Sigmoid colon (tissue), 7 donors: ENCODE measurements around the gene EEF1AKMT2. TPM values are rescaled to one million over a fixed set of nuclear protein-coding genes. Genes with fewer than 3 reads are reported as not detected.

Source experiments
- DNase-seq: peaks from one replicate; pipeline ENCODE4 v3.0.0-alpha.2; 2019
- H3K27ac ChIP-seq, 4 donors: fragments of 200-600 bp; sonication (generic); one replicate each; pipeline ENCODE4 v1.5.1; 2016 to 2019; ENCODE audit warnings: mild to moderate bottlenecking in 1 of 4
- H3K27me3 ChIP-seq, 3 donors: fragments of 200-600 bp; sonication (generic); one replicate each; pipeline ENCODE4 v1.5.1; 2019; ENCODE audit warnings: mild to moderate bottlenecking in 1 of 3
- H3K36me3 ChIP-seq, 4 donors: fragments of 200-600 bp; sonication (generic); one replicate each; pipeline ENCODE4 v1.5.1; 2016 to 2019
- H3K4me1 ChIP-seq, 4 donors: fragments of 200-600 bp; sonication (generic); one replicate each; pipeline ENCODE4 v1.5.1; 2017 to 2019
- H3K4me3 ChIP-seq, 4 donors: fragments of 200-600 bp; sonication (generic); one replicate each; pipeline ENCODE4 v1.5.1; 2017 to 2019; ENCODE audit warnings: mild to moderate bottlenecking in 2 of 4, moderate library complexity in 1 of 4
- H3K9me3 ChIP-seq, 4 donors: fragments of 200-600 bp in 3 of 4; sonication (generic) in 3 of 4; one replicate each; pipeline versions ENCODE4 v1.5.1 to v1.6.1; 2013 to 2019
- CTCF ChIP-seq, 4 experiments: fragments of 450-650 bp in 3 of 4; fragments of 200-600 bp in 1 of 4; IDR thresholded peaks; one replicate each; pipeline ENCODE4 v1.5.1; 2016 to 2019; ENCODE audit warnings: antibody characterized with exemption in 4 of 4, mild to moderate bottlenecking in 3 of 4, moderate library complexity in 2 of 4
- EP300 ChIP-seq, 4 donors: sonication (generic); formaldehyde crosslinking; IDR thresholded peaks; one replicate each; pipeline ENCODE4 v1.6.1; 2017; ENCODE audit warnings: antibody characterized with exemption in 4 of 4
- POLR2A ChIP-seq, 2 donors: fragments of 450-650 bp; IDR thresholded peaks; one replicate each; pipeline ENCODE4 v1.6.1; 2016; ENCODE audit warnings: antibody characterized with exemption in 2 of 2, mild to moderate bottlenecking in 2 of 2, moderate library complexity in 2 of 2
- POLR2AphosphoS5 ChIP-seq, 4 donors: sonication (generic); formaldehyde crosslinking; IDR thresholded peaks; one replicate each; pipeline ENCODE4 v1.6.1; 2017; ENCODE audit warnings: antibody characterized with exemption in 4 of 4
- WGBS, 2 donors: extraction: QIAGEN DNeasy Blood & Tissue Kit; methylation state at CpG; one replicate each; pipeline ENCODE4 v1.1.7; 2013; 5-methylcytosine and 5-hydroxymethylcytosine counted together
- intact Hi-C: fragments of 100-400 bp; cut with DNase I; formaldehyde crosslinking; loops from one replicate; pipeline ENCODE4 v1.15.1; 2023
- polyA plus RNA-seq, 3 donors: library from polyadenylated mRNA; stranded (reverse); fragments of 200-250 nt; gene quantifications; one replicate each; pipeline ENCODE4 v1.2.3, GENCODE V29; 2013
- total RNA-seq, 4 donors: library from RNA; depleted of rRNA; stranded (reverse); fragments of >200 nt; gene quantifications; one replicate each; pipeline ENCODE4 v1.1.0, GENCODE V29; 2016
- donor health status: healthy with polysubstance abuse.
- donor health status: Bipolar disorder and iron deficiency.
- donor health status: healthy.

Gene EEF1AKMT2
- total and polyA plus RNA-seq, 7 donors, result 10.0 to 19.7 (median 15.6) TPM

DNA sequence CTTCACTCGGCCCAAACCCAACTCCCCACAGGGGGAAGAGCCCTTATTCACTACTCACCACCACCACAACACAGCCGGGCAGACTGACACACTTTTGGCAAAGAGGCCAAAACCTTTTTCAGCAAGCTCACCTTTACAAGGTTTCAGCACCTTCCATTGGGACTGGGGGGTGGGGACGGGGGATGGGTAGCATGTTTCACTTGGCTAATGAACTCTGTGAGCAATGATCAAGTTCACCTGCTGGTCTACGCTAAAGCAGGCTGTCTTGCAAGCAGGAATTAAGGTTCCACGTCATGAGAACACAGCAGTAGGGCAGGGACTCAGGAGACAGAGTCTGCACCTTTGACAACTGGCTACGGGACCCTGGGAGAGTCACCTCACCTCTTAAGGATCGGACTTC lies 54.5 kb downstream of the EEF1AKMT2 start:
- Histone ChIP-seq H3K27me3 (no peaks in the 10 kb centered on the region), H3K9me3 (no peaks in the 10 kb centered on the region), H3K4me1 (peaks cover 0 to 100% (median 100%) of the 10 kb centered on the region in 4 donors), H3K27ac (peak overlapping the region; percentile 86 to 94 (median 89)), H3K4me3 (no peak overlapping the region), H3K36me3 (no peaks in the 10 kb centered on the region)
- DNase-seq, result no peak
- TF ChIP-seq POLR2AphosphoS5 (IDR thresholded peaks at IDR 0.05), result no peak
- TF ChIP-seq EP300 (IDR thresholded peaks at IDR 0.05), result no peak
- no peak for TF ChIP-seq CTCF (IDR thresholded peaks at IDR 0.05)
- TF ChIP-seq POLR2A (IDR thresholded peaks at IDR 0.05), result no peak
- WGBS, 2 donors, result 29 to 64% methylated on average over 7 of the region's 7 CpGs
- intact Hi-C loops, result loop anchor here (5.0 kb wide), 1 partner anchor 45 kb away; no protein-coding TSS in a partner anchor

- TF ChIP-seq EP300 (IDR thresholded peaks at IDR 0.05) (peak in 3 of 4 donors; percentile 32 to 65 (median 53)), POLR2A (IDR thresholded peaks at IDR 0.05) (no peak), POLR2AphosphoS5 (IDR thresholded peaks at IDR 0.05) (peak; percentile 70 to 92 (median 88)), CTCF (IDR thresholded peaks at IDR 0.05) (no peak)
- peak overlapping the region; percentile 86 to 94 (median 89) for H3K27ac ChIP-seq
- DNase-seq, result peak; percentile 95
- WGBS, 2 donors, result 11 to 52% methylated on average over 11 of the region's 11 CpGs
- H3K36me3 ChIP-seq, result no peaks in the 10 kb centered on the region
- peak overlapping the region in 2 of 4 donors; percentile 9 to 21 for H3K4me3 ChIP-seq
- intact Hi-C loops, result loop anchor here (5.0 kb wide), 1 partner anchor 44 kb away; no protein-coding TSS in a partner anchor
- no peaks in the 10 kb centered on the region for H3K27me3 ChIP-seq
- H3K9me3 ChIP-seq, result no peaks in the 10 kb centered on the region
- peaks cover 0 to 100% (median 99%) of the 10 kb centered on the region in 4 donors for H3K4me1 ChIP-seq
Observed at GRCh38 chr10:124736491-124737136, 55.1 kb downstream of the EEF1AKMT2 start.

GRCh38 chr10:124735491-124736286 lies 56.0 kb downstream of the EEF1AKMT2 start:
- TF ChIP-seq EP300 (IDR thresholded peaks at IDR 0.05) (no peak), POLR2A (IDR thresholded peaks at IDR 0.05) (no peak), CTCF (IDR thresholded peaks at IDR 0.05) (no peak), POLR2AphosphoS5 (IDR thresholded peaks at IDR 0.05) (no peak)
- Histone ChIP-seq H3K27ac (peak overlapping the region; percentile 86 to 94 (median 89)), H3K4me1 (peaks cover 0 to 100% (median 93%) of the 10 kb centered on the region in 4 donors), H3K9me3 (no peaks in the 10 kb centered on the region), H3K27me3 (no peaks in the 10 kb centered on the region), H3K4me3 (peak overlapping the region in 2 of 4 donors; percentile 9 to 21), H3K36me3 (no peaks in the 10 kb centered on the region)
- intact Hi-C loops, result loop anchor here (5.0 kb wide), 1 partner anchor 43 kb away; no protein-coding TSS in a partner anchor
- no peak for DNase-seq
- 90 to 91% methylated on average over 15 of the region's 15 CpGs for WGBS, 2 donors

GRCh38 chr10:124734311-124735166 lies 57.1 kb downstream of the EEF1AKMT2 start:
- TF ChIP-seq POLR2A (IDR thresholded peaks at IDR 0.05), result no peak
- TF ChIP-seq POLR2AphosphoS5 (IDR thresholded peaks at IDR 0.05), result no peak
- no peak for TF ChIP-seq EP300 (IDR thresholded peaks at IDR 0.05)
- no peak for TF ChIP-seq CTCF (IDR thresholded peaks at IDR 0.05)
- H3K9me3 ChIP-seq, result no peaks in the 10 kb centered on the region
- H3K4me3 ChIP-seq, result no peak overlapping the region
- H3K4me1 ChIP-seq, result peaks cover 0 to 100% (median 90%) of the 10 kb centered on the region in 4 donors
- WGBS, 2 donors, result 80 to 91% methylated on average over 16 of the region's 16 CpGs
- H3K36me3 ChIP-seq, result no peaks in the 10 kb centered on the region
- intact Hi-C loops, result loop anchor here (5.0 kb wide), 1 partner anchor 42 kb away; no protein-coding TSS in a partner anchor
- H3K27ac ChIP-seq, result peak overlapping the region; percentile 86 to 94 (median 89)
- H3K27me3 ChIP-seq, result no peaks in the 10 kb centered on the region
- DNase-seq, result no peak
